Neural crest cell (in vitro differentiated cells): Measurements from ENCODE around the gene PPP1R1A. TPM values are rescaled to one million over a fixed set of nuclear protein-coding genes. Genes with fewer than 3 reads are reported as not detected.

Experiments used
- DNase-seq: peaks from one replicate; pipeline ENCODE4 v3.0.0; 2021; ENCODE audit warnings: low read depth, mixed read lengths, low spot score
- H3K27ac Mint-ChIP-seq: one replicate; pipeline ENCODE4 v1.8.0; 2021; ENCODE audit warnings: mild to moderate bottlenecking, mixed read lengths; ENCODE audit not compliant: unreplicated experiment
- H3K27me3 Mint-ChIP-seq: 2 replicates; pipeline ENCODE4 v1.8.0; 2021; ENCODE audit warnings: low read depth, mild to moderate bottlenecking, mixed read lengths
- H3K36me3 Mint-ChIP-seq: 2 replicates; pipeline ENCODE4 v1.8.0; 2021; ENCODE audit warnings: low read depth, mild to moderate bottlenecking, mixed read lengths
- H3K4me1 Mint-ChIP-seq: 2 replicates; pipeline ENCODE4 v1.8.0; 2021; ENCODE audit warnings: mixed read lengths
- H3K4me3 Mint-ChIP-seq: one replicate; pipeline ENCODE4 v1.8.0; 2021; ENCODE audit warnings: mild to moderate bottlenecking, mixed read lengths
- H3K9me3 Mint-ChIP-seq: 2 replicates; pipeline ENCODE4 v1.8.0; 2021; ENCODE audit warnings: mixed read lengths
- CTCF ChIP-seq: fragments of 200-600 bp; sonication (generic); conservative IDR thresholded peaks from 2 replicates; pipeline ENCODE4 v1.5.0; 2021; ENCODE audit warnings: antibody characterized with exemption, mild to moderate bottlenecking
- total RNA-seq: library from RNA; stranded (reverse); gene quantifications from 2 replicates; pipeline ENCODE4 v1.2.1, GENCODE V29; 2021

PPP1R1A gene
- total RNA-seq, 1 donor from 2014 or later, result 10.3 TPM

- DNase-seq, result no peak
- no peak for TF ChIP-seq CTCF
- Mint-ChIP-seq H3K36me3 (no peaks in the 10 kb centered on the region), H3K27me3 (peaks cover 8% of the 10 kb centered on the region), H3K4me3 (no peak overlapping the region), H3K4me1 (no peaks in the 10 kb centered on the region), H3K27ac (no peak overlapping the region), H3K9me3 (no peaks in the 10 kb centered on the region)
These were observed 14.2 kb upstream of the PPP1R1A start for GRCh38 chr12:54602661-54603060.

GRCh38 chr12:54601841-54602240 lies 13.4 kb upstream of the PPP1R1A start:
- peaks cover under 1% of the 10 kb centered on the region for H3K27me3 Mint-ChIP-seq
- no peak for DNase-seq
- H3K4me1 Mint-ChIP-seq, result no peaks in the 10 kb centered on the region
- H3K9me3 Mint-ChIP-seq, result no peaks in the 10 kb centered on the region
- no peak for TF ChIP-seq CTCF
- H3K36me3 Mint-ChIP-seq, result no peaks in the 10 kb centered on the region
- H3K27ac Mint-ChIP-seq, result no peak overlapping the region
- H3K4me3 Mint-ChIP-seq, result no peak overlapping the region

GRCh38 chr12:54598970-54599369 lies 10.5 kb upstream of the PPP1R1A start:
- Mint-ChIP-seq H3K36me3 (no peaks in the 10 kb centered on the region), H3K9me3 (no peaks in the 10 kb centered on the region), H3K4me3 (no peak overlapping the region), H3K27ac (peak overlapping the region; percentile 23), H3K27me3 (no peaks in the 10 kb centered on the region), H3K4me1 (peaks cover 4% of the 10 kb centered on the region)
- DNase-seq, result no peak
- TF ChIP-seq CTCF, result no peak

- H3K4me1 Mint-ChIP-seq, result peaks cover 4% of the 10 kb centered on the region
These were observed 8.1 kb upstream of the PPP1R1A start for GRCh38 chr12:54596526-54596946.

GRCh38 chr12:54595471-54595870 lies 7.0 kb upstream of the PPP1R1A start:
- H3K27me3 Mint-ChIP-seq, result peaks cover 11% of the 10 kb centered on the region
- no peak for DNase-seq
- no peak overlapping the region for H3K4me3 Mint-ChIP-seq

More at GRCh38 chr12:54596526-54596946, 8.1 kb upstream of the PPP1R1A start:
- Mint-ChIP-seq H3K27ac (no peak overlapping the region), H3K9me3 (no peaks in the 10 kb centered on the region), H3K36me3 (no peaks in the 10 kb centered on the region), H3K4me3 (no peak overlapping the region), H3K27me3 (peaks cover 3% of the 10 kb centered on the region)
- DNase-seq, result peak; percentile 80
- TF ChIP-seq CTCF, result peak; percentile 87

More at GRCh38 chr12:54595471-54595870, 7.0 kb upstream of the PPP1R1A start:
- Mint-ChIP-seq H3K36me3 (no peaks in the 10 kb centered on the region), H3K27ac (no peak overlapping the region), H3K9me3 (no peaks in the 10 kb centered on the region), H3K4me1 (peaks cover 10% of the 10 kb centered on the region)
- no peak for TF ChIP-seq CTCF
